ENCODE results near the gene A4GALT. TPM values are rescaled to one million over a fixed set of nuclear protein-coding genes. Genes with fewer than 3 reads are reported as not detected.

Gene A4GALT
- total and polyA plus RNA-seq, 2 experiments from 2014 or later: 7.0 to 16.2 TPM

Small RNAs within 50 kb of the gene (small RNA-seq; reads per million reads assigned to genes)
- not detected for gene RF00019 (ENCODE audit: low replicate concordance)

Other genes with a start within 250 kb of the A4GALT start
- gene RRP7A, start 201.1 kb downstream of the A4GALT start, total RNA-seq (2014; rRNA removed; shearing (Covaris generic)): 51.9 and 59.2 TPM in 2 replicates
- gene RRP7A, start 201.1 kb downstream of the A4GALT start, polyA plus RNA-seq (2016; fragmentation: Nextera tagmentation; extraction: Ambion mirVana): 48.1 and 48.9 TPM in 2 replicates
- 1.5 and 1.7 TPM in 2 replicates for gene SERHL2, start 166.9 kb downstream of the A4GALT start, total RNA-seq (2014; rRNA removed; shearing (Covaris generic))
- gene SERHL2, start 166.9 kb downstream of the A4GALT start, polyA plus RNA-seq (2016; fragmentation: Nextera tagmentation; extraction: Ambion mirVana): 2.1 TPM in 2 replicates
- 49.0 and 54.3 TPM in 2 replicates for gene POLDIP3, start 106.0 kb downstream of the A4GALT start, total RNA-seq (2014; rRNA removed; shearing (Covaris generic))
- gene POLDIP3, start 106.0 kb downstream of the A4GALT start, polyA plus RNA-seq (2016; fragmentation: Nextera tagmentation; extraction: Ambion mirVana): 34.3 and 38.2 TPM in 2 replicates
- gene ATP5MGL, start 80.3 kb downstream of the A4GALT start, total RNA-seq (2014; rRNA removed; shearing (Covaris generic)): not detected in 2 replicates
- gene ATP5MGL, start 80.3 kb downstream of the A4GALT start, polyA plus RNA-seq (2016; fragmentation: Nextera tagmentation; extraction: Ambion mirVana): 0.30 and 0.53 TPM in 2 replicates
- 66.4 and 76.2 TPM in 2 replicates for gene CYB5R3, start 71.5 kb downstream of the A4GALT start, total RNA-seq (2014; rRNA removed; shearing (Covaris generic))
- gene CYB5R3, start 71.5 kb downstream of the A4GALT start, polyA plus RNA-seq (2016; fragmentation: Nextera tagmentation; extraction: Ambion mirVana): 66.8 and 76.9 TPM in 2 replicates
- gene ARFGAP3, start 136.4 kb upstream of the A4GALT start, total RNA-seq (2014; rRNA removed; shearing (Covaris generic)): 17.7 and 19.1 TPM in 2 replicates
- 13.0 and 14.8 TPM in 2 replicates for gene ARFGAP3, start 136.4 kb upstream of the A4GALT start, polyA plus RNA-seq (2016; fragmentation: Nextera tagmentation; extraction: Ambion mirVana)